GM12878 (cell line): ENCODE measurements around the gene FASTK.

ENCODE experiments used
- ESRRA ChIP-seq: IDR thresholded peaks from 2 replicates; pipeline ENCODE4 v1.6.1; 2012; ENCODE audit warnings: mild to moderate bottlenecking, low read length, improper control_type of control experiment
- JUNB ChIP-seq: IDR thresholded peaks from 2 replicates; pipeline ENCODE4 v1.6.1; 2016; ENCODE audit warnings: antibody characterized with exemption, mild to moderate bottlenecking
- MXI1 ChIP-seq: fragments of 150-350 bp; IDR thresholded peaks from 2 replicates; pipeline ENCODE4 v1.6.1; 2011; ENCODE audit warnings: low read depth, mild to moderate bottlenecking, inconsistent platforms, low read length, improper control_type of control experiment
- RELA ChIP-seq: fragments of 450-650 bp; IDR thresholded peaks from 2 replicates; pipeline ENCODE4 v1.8.0; 2014; ENCODE audit warnings: borderline replicate concordance; ENCODE audit not compliant: partially characterized antibody
- SIX5 ChIP-seq: IDR thresholded peaks from 2 replicates; pipeline ENCODE4 v1.6.1; 2011; ENCODE audit warnings: mild to moderate bottlenecking, low read depth, low read length, moderate library complexity; ENCODE audit not compliant: severe bottlenecking
- TF ChIP-seq, protein P1 (sequence below), 3 experiments: IDR thresholded peaks in 2 of 3; conservative IDR thresholded peaks in 1 of 3; 2 replicates each; pipeline ENCODE4 v1.5.1; 2011; ENCODE audit warnings: low read depth in 3 of 3, low read length in 3 of 3, mild to moderate bottlenecking in 3 of 3, control low read depth in 2 of 3, moderate library complexity in 2 of 3, inconsistent platforms in 1 of 3, mixed read lengths in 1 of 3; ENCODE audit not compliant: control insufficient read depth in 2 of 3, insufficient read depth in 1 of 3; ENCODE audit errors: extremely low read depth in 1 of 3

DNA sequence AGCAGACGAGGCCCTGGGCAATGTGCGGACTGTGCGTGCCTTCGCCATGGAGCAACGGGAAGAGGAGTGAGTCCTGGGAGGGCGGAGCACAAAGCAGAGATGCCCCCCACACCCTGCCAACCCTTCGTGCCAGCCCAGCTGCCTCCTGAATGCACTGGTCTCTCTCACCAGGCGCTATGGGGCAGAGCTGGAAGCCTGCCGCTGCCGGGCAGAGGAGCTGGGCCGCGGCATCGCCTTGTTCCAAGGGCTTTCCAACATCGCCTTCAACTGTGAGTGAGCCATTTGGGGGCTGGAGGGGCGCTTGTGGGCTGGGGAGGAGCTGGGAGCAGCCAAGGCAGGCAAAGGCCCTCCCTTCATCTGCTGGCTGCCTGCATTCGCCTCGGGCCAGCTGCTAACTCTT lies 44.7 kb downstream of the FASTK start:
- TF ChIP-seq ESRRA = no peak
- TF ChIP-seq, protein P1, sequence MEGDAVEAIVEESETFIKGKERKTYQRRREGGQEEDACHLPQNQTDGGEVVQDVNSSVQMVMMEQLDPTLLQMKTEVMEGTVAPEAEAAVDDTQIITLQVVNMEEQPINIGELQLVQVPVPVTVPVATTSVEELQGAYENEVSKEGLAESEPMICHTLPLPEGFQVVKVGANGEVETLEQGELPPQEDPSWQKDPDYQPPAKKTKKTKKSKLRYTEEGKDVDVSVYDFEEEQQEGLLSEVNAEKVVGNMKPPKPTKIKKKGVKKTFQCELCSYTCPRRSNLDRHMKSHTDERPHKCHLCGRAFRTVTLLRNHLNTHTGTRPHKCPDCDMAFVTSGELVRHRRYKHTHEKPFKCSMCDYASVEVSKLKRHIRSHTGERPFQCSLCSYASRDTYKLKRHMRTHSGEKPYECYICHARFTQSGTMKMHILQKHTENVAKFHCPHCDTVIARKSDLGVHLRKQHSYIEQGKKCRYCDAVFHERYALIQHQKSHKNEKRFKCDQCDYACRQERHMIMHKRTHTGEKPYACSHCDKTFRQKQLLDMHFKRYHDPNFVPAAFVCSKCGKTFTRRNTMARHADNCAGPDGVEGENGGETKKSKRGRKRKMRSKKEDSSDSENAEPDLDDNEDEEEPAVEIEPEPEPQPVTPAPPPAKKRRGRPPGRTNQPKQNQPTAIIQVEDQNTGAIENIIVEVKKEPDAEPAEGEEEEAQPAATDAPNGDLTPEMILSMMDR (IDR thresholded peaks at IDR 0.05 in 2 of 3, conservative IDR thresholded peaks at IDR 0.05 in 1 of 3; ENCODE audit: control insufficient read depth in 2 of 3, extremely low read depth in 1 of 3, insufficient read depth in 1 of 3, low read depth in 3 of 3, low read length in 3 of 3) = no peak
- TF ChIP-seq RELA = no peak
- no peak for TF ChIP-seq SIX5
- TF ChIP-seq JUNB = no peak
- no peak for TF ChIP-seq MXI1
